G401 (cell line): ENCODE measurements around the gene MTG1. TPM values are rescaled to one million over a fixed set of nuclear protein-coding genes. Genes with fewer than 3 reads are reported as not detected.

Source experiments
- DNase-seq: peaks from one replicate; pipeline ENCODE4 v3.0.0-alpha.2; 2015; ENCODE audit warnings: low spot score
- in situ Hi-C: cut with HindIII; loops from 2 replicates; pipeline ENCODE4 v1.10.0; 2016; ENCODE audit warnings: low sequenced_read_pairs, mixed read lengths
- total RNA-seq: library from RNA; depleted of rRNA; stranded (reverse); fragments of >200 nt; shearing (Covaris generic); gene quantifications from 2 replicates; pipeline ENCODE4 v1.2.3, GENCODE V29; 2014

The MTG1 gene
- total RNA-seq, 1 experiment from 2014 or later = 66.8 TPM

DNA sequence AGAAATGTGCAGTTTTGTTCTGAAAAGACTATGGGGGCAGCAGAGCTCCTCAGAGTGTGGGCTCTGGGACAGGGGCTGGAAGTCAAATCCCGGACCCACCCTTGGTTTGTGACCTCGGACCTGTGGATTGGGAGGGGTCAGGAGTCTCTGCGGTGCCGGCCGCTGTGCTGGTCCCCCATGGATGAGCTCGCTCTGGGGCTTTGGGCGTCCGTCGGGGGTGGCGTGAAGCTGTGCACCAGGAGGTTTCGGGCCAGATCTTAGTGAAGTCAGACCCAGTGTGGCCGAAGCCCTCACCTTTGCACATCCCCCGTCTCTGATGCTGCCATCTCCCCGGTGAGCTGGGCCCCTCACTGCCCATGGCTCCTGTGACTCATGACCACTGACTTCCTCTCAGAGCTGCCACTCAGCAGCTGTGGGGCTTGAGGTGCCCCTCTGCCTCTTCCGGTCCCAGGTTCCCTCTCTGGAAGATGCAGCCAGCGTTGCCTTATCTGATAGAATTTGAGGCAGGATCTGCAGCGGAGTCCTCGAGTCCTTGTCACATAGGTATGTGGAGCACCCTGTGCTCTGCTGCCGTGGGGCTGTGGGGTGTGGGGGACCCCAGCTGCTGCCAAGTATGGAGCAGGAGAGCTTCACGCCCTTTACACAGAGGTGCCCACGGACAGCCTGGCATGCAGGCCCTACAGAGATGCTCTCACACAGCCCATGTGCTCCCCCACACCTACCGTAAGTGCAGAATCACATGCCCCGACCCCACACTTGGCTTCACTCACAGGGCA, 48.4 kb downstream of the MTG1 start:
- no peak for DNase-seq
- in situ Hi-C loops = no loop called here

DNA sequence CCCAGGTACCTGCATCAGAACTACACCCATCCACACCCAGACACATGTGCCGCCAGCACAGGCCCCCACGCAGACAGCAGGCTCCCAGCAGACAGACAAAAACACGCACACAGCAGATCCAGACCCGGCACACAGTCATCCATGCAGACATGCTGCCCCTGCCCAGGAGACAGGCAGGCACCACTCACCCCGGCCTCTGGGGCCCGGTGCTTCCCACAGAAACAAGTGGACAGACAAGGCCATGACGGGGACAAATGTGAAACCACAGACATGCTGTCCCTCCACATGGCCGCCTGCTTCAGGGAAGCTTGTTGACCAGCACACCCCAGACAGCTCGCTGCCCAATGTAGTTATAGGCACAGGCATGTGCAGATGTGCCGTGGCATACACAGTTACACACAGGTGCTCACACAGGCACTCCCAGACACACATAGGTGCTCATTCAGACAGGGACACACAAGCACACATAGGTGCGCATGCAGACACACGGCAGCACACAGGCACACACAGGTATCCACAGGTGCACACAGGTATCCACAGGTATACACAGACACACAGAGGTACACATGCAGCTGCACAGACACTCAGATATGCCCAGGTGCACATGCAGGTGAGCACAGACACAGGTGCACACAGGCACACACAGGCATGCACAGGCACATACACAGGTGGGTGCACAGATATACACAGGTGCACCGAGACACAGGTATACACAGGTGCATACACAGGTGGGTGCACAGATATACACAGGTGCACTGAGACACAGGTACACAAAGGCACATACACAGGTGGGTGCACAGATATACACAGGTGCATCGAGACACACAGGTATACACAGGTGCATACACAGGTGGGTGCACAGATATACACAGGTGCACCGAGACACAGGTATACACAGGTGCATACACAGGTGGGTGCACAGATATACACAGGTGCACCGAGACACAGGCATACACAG, 49.3 kb downstream of the MTG1 start:
- no peak for DNase-seq
- in situ Hi-C loops = no loop called here

DNA sequence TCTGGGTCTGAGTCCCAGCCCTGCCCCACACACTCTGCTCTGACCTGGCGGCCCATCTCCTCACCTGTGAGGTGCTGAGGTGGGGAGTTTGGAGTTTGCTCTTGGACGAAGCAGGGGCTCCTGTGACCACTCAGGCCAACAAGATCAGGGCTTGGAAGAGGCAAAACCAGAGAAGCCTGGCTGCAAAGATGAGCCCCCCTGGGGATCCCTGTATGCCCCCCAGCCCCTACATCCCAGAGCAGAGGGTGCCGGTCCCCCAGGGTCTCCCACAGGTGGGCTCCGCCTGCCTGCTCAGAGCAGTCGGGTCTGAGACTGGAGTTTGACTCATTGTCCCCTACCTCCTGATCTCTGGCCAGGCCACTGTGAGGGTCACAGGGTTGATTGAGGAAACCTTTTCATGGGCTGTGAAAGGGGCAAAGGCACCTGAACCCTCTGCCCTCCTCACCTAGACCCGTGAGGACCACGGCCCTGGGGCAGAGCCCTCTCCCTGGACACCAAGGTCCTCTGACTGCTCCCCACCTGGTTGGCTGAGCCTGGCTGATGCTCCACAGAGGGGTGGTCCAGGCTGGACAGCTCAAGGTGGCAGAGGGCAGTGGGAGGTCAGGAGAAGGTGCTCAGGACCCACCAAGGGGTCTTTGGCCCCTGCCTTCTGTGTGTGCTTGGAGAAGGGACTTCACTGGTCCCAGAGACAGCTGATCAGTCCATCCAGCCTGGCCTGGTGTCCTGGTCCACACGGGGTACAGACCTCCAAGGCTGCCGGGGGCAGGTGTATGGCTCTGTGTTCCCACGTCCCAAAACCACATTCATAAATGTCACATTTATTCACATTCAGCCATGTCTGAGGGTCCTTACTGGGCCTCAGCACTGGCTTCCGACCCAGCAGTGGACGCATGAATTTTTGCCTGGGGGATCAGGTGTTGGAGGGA, 50.6 kb downstream of the MTG1 start:
- DNase-seq = no peak
- in situ Hi-C loops = no loop called here

DNA sequence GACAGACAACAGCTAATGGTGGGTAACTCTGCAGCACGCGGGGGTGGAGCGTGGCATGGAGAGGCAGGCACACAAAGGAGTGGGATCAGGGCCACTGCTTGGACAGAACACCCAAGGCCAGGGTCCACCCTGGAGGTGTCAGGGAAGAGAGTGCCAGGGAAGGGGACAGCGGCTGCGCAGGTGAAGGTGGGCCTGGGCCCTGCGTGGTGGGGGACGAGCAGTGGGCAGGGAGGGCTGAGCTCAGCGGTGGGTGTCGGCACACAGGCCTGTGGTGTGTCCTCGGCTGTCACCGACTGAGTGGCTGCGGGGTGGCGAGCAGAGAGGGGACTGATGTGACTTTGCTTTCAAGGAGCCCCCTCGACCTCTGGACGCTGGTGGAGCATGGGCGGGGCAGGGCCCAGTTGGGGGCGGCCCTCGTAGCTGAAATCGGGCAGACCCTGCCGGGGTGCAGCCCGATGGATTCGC, 51.3 kb downstream of the MTG1 start:
- in situ Hi-C loops = no loop called here
- DNase-seq = no peak

DNA sequence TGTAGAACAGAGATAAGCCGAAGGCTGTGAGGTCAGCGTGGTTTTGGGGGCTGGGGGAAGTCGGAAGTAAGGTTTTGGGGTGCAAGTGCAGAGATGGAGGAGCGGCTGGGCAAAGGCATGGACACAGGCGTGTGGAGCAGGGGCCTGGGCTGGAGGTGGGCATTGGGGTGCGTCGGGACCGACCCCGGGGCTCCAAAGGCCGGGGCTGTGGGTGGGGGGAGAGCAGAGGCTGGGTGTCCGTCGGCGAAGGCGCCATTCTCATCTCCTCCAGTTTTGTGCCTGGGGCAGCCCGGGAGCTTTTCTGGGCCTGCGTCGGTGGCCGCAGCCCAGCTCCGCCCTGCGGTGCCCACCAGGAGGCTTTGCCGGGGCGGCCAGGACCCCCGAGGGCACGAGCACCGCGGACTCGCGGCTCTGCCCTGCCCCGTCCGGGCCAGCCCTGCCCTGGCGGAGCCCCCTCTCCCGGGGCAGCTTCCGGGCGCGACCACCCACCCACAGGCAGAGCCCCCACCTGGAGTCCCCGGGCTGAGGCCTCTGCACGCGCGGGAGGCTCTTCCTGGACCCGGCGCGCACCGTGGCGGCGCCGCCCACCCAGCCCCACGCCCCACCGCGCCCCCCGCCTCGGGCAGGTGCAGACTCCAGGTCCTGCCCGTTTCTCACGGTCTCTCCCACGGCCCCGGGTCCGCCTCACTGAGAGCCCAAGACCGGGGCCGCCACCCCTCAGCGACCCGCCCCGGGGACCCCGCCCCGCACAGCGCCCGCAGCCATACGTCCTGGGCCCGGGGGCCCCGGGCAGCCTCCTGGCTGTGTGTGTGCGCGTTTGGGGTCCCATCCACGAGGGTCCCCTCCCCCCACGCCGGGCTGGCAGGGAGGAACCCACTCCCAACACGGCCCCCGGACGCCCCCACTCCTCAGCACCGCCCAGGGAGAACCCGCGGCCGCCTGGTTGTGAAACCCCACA, 52.1 kb downstream of the MTG1 start:
- no peak for DNase-seq
- in situ Hi-C loops = no loop called here

DNA sequence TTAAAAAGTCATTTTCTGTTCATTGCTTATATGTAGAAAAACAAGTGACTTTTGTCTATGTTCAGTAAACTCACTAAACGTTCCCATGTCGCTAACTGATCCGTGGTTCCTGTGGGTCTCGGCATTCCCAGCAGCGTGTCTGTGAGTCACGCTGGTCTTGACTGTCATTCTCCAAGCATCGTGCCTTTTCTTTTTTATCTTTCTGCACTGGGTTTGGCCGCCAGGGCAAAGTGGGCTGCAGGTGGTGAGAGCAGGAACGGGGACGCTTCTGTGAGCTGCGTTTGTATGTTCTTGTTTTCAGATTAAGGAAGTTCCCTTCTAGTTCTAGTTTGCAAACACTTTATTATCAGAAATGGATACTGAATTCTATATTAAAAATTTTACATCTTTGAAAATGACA, 53.0 kb downstream of the MTG1 start:
- in situ Hi-C loops = no loop called here
- DNase-seq = no peak

DNA sequence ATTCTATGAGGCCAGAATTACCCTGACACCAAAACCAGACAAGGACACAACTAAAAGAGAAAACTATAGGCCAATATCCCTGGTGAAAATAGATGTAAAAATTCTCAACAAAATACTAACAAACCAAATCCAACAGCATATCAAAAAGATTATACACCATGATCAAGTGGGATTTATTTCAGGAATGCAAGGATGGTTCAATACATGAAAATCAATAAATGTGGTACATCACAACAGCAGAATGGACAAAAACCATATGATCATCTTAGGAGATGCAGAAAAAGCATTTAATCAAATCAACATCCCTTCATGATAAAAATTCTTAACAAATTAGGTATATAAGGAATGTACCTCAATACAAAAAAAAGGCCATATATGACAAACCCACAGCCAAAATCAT, 54.2 kb downstream of the MTG1 start:
- DNase-seq = no peak
- in situ Hi-C loops = no loop called here

DNA sequence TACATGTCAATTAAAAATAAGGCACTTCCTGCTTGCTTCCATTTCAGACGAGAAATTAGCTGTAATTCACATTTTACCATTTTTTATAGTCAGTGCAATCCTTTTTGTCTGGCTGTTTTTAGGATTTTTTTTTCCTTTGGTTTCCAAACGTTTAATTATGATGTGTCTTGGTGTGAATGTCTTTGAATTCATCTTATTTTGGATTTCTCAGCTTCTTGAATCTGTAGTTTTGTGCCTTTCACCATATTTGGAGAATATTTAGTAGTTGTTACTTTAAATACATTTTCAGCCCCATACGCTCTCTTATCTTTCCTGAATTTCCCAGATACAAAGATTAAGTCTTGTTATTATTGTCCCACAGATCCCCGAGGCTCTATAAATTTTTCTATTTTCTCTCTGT, 57.4 kb downstream of the MTG1 start:
- in situ Hi-C loops = no loop called here
- no peak for DNase-seq

DNA sequence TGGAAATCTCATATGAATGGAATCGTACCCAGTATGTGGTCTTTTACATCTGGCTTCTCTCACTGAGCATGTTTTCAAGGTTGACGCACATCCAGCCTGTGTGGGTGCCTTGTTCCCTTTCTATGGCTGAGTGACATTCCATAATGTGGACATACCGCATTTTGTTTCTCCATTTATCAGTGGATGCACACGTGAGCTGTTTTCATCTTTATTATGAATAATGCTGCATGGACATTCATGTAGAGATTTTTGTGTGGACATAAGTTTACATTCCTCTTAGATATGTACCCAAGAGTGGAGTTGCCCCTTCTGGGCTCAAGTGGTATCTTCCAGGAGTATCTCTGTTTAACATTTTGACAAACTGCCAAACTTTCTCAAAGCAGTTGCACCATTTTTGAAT, 58.5 kb downstream of the MTG1 start:
- in situ Hi-C loops = no loop called here
- no peak for DNase-seq

DNA sequence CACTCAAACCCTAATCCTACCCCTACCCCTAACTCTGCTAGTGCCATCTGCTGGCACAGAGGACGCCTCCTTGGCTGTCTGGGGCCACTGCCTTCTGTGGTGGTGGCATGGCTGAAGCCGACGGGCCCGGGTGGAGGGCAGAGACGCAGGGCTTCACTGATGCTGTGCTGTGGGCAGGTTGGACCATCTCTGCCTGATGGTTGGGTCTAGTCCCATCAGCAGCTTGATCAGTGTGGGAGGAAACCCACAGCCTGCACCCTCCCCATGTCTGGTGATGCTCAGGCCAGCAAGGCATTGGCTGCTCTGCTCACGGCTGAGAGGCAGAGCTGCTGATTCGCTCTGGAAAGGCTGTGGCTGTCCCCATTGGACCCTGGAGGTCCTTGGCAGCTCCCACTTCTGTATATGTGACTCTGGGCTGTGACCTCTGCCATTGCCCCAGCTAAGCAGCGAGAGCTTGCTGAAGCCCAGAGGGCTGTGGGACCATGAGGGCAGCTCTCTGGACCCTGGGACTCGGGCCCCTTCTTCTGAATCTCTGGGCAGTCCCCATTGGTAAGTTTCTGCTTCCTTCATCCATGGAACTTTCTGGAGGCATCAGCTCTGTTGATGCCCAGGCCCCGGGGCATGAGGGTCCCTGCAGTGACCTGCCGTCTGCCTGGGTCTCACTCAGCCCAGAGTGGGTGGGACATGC, 59.7 kb downstream of the MTG1 start, which contains the start of gene SCART1:
Gene SCART1 (plus strand): TSS at position 430 of the 688 bp plus-strand sequence. CDS start 53 bp downstream, at position 483.
- in situ Hi-C loops = no loop called here
- DNase-seq = no peak

DNA sequence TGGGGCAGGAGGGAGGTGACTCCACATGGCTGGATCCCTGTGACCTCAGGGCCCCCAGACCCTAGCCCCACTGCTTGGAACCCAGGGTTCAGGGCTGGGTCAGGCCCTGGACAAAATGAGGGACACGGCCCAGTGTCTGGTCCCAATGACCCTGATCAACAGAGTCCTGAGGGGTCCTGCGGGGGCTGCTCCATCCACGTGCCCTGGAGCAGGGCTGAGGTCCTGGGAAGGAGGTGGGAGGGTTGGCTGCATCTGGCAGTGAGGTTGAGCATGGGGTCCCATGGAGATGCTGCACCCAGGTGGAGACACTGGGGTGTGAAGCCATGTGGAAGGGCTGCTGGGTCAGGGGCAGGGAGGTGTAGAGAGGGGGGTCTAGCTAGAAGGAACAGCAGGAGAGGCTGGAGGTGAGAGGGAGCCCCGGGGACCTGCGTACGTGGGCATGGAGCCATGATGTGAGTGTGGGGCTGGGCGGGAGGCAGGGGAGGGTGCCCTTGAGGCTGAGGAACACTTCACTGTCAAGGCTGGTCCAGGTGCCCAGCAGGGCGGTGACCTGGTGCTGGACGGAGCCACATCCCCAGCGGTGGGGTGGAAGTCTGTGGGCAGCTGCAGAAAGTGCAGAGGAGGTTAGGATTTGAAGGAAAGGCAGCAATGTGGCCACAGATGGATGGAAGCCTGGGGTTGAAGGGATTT, 60.4 kb downstream of the MTG1 start:
- in situ Hi-C loops = no loop called here

DNA sequence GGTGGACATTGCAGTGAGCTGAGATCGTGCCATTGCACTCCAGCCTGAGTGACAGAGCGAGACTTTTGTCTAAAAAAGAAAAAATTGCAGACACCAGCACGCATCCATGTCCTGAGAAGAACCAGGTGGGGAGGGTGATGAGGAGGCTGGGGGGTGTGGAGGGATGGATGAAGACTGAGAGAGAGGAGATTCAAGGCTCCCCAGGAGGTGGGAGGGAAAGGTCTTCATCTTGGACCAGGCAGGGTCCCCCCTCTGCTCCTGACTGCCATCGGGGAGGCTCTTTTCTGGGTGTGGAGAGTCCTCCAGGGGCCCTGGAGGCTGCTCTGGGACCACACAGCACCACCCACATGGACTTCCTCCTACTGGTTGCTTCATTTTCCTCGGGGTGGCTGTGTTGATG, 61.2 kb downstream of the MTG1 start:
- in situ Hi-C loops = no loop called here
- DNase-seq = no peak

More for the DNA sequence above, 60.4 kb downstream of the MTG1 start:
- DNase-seq = no peak

DNA sequence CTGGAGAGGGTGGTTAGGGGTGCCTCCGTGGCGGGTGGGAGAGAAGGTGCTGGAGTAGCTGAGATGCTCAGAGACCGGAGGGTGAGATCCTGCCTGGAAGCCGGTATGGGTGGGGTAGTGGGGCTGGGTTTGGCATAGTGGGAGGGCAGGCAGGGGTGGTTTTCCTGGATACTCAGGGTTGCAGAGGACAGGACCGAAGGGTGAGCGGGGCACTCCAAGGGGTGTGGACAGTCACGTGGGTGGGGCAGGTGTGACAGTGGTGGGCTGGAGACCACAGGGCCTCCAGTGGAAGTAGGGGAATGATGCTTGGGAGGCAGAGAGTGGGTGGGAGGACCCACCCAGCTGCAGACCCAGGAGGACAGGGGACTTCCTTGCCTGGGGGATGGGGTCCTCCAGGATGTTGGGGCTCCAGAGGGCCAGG, 61.7 kb downstream of the MTG1 start:
- in situ Hi-C loops = no loop called here
- DNase-seq = no peak

DNA sequence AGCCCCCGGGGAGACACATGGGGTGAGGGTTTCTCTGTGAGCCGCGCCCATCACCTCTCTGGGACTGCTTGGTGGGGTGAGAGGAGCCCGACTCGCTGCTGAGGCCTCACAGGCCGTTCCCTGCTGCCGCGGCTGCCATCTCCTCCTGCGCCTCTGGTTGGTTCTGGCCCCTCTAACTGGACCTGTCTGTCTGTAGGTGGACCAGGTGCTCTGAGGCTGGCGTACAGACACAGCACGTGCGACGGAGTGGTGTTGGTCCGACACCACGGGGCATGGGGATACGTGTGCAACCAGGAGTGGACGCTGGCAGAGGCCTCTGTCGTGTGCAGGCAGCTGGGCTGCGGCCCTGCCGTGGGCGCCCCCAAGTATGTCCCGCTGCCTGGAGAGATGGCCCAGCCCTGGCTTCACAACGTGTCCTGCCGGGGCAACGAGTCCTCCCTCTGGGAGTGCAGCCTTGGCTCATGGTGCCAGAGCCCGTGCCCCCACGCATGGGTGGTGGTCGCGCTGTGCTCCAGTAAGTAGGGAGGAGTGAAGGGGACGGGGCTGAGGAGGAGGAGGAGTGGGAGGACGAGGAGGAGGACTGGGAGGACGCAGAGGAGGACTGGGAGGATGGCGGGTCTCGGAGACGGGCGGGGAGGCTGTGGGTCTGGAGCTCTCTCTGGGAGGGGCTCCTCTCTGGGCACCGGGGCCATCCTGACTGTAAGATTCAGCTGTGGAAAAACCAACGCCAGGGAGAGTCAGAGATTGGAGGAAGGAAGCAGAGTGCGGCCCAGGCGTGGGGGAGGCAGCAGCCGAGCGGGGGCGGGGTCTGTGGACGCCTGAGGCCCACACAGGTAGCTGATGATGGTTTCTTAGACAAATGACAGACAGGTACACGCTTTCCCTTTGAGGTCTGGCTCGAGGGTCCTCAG, 62.3 kb downstream of the MTG1 start:
- in situ Hi-C loops = no loop called here

DNA sequence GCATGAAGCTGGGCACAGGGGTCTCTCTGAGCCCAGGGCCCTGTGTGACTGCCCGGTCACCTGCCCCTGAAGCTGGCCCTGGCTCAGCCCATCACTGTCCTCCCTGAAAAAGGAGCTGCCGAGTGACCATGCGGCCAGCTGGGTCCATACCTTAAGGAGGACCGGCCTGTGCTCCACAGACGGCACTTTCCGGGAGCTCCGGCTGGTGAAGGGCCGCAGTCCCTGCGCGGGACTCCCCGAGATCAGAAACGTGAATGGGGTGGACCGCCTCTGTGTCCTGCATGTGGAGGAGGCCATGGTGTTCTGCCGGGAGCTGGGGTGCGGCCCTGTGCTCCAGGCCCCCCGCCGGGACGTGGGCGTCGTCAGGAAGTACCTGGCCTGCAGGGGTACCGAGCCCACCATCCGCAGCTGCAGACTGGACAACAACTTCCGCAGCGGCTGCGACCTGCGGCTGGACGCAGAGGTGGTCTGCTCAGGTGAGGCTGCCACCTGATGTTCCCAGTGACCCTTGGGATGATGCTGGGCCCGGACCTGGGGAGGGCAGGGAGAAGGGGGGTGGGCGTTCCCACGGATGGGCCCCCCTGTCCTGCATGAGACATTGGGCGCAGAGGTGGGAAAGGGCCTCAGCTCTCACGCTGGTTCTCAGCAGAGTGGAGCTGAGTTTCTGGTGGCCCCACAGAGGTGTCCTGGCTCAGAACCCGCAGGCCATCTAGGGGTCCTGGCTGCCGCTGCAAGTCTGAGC, 63.3 kb downstream of the MTG1 start:
- DNase-seq = no peak
- in situ Hi-C loops = no loop called here

More for the DNA sequence above, 62.3 kb downstream of the MTG1 start:
- DNase-seq = no peak
